ENCODE data around the gene HLX.

HLX gene

GRCh38 chr1:220895412-220895946 is 16.2 kb downstream of the HLX start:
- no peak for DNase-seq (ENCODE audit: low read depth, low spot score)

DNA sequence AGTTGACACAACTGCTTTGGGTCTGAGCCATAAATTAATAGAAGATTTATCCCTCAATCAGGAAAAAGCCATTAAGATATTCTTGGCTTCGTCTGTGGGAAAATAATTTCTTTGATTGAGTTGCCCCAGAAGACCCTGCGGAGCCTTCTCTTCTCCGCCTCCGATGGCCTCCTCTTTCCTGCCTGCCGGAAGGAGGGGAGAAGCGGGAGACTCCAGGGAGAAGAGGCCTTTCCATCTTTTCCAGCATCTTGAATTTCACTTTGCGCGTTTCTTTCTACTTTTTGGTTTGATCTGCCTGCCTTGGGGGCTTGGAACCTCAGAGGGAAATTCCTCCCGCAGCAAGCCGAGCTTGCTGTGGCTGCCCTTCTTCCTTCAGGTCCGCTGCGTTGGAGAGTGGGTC is 16.8 kb downstream of the HLX start:
- no peak for DNase-seq (ENCODE audit: low read depth, low spot score)

GRCh38 chr1:220900842-220901241 is 21.6 kb downstream of the HLX start:
- no peak for DNase-seq (ENCODE audit: low read depth, low spot score)

- no peak for DNase-seq (ENCODE audit: low read depth, low spot score)
These were observed 22.6 kb downstream of the HLX start for GRCh38 chr1:220901881-220902280.

- DNase-seq (ENCODE audit: low read depth, low spot score): no peak
These were observed 23.7 kb downstream of the HLX start for GRCh38 chr1:220902916-220903315.

GRCh38 chr1:220904876-220905275 is 25.6 kb downstream of the HLX start:
- no peak for DNase-seq (ENCODE audit: low read depth, low spot score)

GRCh38 chr1:220905650-220906560 is 26.7 kb downstream of the HLX start:
- no peak for DNase-seq (ENCODE audit: low read depth, low spot score)

- DNase-seq (ENCODE audit: low read depth, low spot score): no peak
These were observed 27.5 kb downstream of the HLX start for GRCh38 chr1:220906561-220907334.

- DNase-seq (ENCODE audit: low read depth, low spot score): peak; percentile 46
These were observed 29.5 kb downstream of the HLX start for GRCh38 chr1:220908757-220909156.

GRCh38 chr1:220910021-220910420 is 30.8 kb downstream of the HLX start:
- no peak for DNase-seq (ENCODE audit: low read depth, low spot score)

GRCh38 chr1:220914283-220915116 is 35.3 kb downstream of the HLX start:
- DNase-seq (ENCODE audit: low read depth, low spot score): no peak

DNA sequence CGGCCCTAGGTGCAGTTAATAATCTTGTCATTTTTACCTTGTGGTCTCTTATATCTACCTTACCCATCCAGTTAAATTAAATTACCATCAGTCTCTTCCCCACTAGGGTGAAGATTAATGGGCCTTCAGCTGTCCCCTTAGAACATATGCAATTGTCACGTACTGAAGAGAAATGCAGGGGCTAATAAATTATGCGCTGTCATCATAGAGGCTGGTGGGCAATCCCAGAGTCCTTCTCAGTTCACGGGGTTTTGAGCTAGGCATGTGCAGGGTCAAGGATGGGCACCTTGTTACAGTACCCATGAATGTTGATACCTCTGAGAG is 35.8 kb downstream of the HLX start:
- no peak for DNase-seq (ENCODE audit: low read depth, low spot score)

DNA sequence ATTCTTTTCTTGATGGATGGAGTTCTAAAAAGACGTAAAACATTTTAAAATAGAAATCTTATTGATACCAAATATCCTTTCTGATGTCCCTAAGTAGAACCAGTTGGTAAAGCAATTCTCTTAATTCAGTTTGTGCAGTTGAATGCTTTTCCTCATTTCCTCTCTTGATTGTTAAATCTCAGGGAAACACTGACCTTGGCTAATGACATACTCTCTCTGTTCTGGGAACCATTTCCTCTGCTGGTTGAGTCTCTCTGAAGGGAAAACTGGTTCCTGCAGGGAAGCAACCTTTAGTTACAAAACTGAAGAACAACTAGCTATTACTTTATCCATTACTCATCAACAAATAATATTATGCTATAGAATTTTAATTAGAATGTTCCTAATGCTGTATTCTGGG is 36.7 kb downstream of the HLX start:
- DNase-seq (ENCODE audit: low read depth, low spot score): no peak

GRCh38 chr1:220917101-220917500 is 37.9 kb downstream of the HLX start:
- DNase-seq (ENCODE audit: low read depth, low spot score): no peak

DNA sequence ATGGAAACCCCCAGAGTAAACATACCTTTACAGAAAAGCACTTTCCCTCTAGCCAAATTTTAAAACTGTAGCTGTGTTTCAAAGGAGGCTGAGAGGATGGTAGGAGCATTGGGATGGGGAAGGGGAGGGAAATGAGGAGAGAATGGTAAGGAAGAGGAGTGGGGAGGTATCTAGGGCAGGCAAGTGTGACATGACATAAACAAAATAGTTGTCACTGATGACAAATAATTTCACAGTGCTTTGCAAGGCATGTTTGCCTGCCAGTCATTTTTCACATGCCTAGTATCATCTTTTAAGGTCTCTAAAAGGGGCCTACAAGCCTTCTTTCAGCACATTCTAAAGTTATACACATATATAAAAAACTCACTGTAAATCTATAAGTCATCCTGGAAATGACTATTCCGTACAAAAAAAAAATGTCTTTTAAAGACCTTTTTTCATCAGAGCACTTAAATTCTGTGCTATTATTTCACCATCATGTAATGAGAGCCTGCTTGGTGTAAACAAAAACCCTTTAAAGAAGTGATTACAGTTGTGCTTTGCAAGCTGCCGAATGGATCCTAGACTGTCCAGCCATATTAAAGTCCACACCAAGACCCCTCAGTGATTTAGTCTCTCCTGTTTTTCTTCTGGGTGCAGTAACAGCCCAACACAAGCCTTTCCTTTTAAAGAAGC is 38.4 kb downstream of the HLX start:
- DNase-seq (ENCODE audit: low read depth, low spot score): no peak

DNA sequence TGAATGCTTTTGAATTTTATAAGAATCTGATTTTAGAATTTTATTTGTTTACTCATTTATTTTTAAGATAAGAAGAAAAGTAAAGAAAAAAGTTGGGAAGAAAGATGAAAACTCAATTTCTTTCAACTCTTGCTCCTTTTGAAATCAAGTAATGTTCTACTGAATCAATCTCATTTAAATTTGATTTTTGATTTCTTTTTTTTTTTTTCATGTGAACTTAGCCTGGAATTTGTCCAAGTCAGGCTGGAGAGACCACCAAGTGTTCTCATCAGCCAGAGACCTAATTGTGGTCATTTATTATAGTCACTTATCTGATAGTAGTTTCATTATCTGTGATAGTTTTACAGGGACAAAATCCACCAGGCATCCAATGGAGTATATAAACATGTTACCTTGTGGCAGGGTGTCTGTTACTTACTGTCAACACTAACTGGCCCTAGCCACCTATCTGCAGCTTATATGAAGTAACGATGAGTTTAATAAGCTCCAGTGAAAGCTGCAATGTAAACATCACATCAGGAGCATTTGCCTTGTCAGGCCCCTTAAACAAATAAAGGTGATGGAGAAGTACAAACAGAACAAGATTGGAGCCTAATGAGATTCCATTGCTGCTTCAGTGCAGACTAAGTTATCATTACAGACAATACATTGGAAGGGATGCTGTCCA is 39.2 kb downstream of the HLX start:
- no peak for DNase-seq (ENCODE audit: low read depth, low spot score)

DNA sequence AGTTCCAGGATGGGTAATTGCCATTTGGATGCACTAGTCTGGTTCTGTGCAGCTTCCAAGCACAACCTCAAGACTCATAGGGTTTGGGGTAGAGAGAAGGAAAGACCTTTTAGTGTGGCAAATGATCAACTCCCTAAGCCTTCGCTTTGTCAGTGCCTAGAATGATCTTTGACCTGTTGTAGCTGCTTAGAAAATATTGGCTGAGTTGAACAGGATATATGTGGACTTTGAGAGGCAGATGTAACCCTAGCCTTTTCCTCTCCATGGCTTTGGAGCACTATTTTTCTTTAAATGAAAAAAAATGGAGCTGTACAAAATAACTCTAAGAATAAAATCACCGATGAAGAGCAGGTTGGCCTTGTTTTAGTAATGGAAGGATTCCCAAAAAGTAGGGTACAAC is 41.7 kb downstream of the HLX start:
- DNase-seq (ENCODE audit: low read depth, low spot score): no peak

DNA sequence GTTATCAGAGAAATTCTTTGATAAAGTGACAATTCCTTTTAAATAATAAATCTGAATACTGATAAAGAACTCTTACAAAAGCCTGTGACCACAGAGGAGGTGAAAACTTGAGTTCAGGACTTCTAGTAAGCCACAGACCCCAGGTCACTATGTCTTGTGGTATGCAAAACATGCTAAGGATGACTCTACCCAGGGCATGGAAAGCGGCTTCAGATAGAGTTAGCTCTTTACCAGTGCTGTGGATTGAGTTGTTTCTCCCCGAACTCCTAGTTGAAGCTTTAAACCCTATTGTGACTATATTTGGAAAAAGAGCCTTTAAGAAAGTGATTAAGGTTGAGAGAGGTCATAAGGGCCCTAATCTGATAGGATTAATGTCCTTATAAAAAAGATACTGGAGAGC is 42.3 kb downstream of the HLX start:
- no peak for DNase-seq (ENCODE audit: low read depth, low spot score)

- no peak for DNase-seq (ENCODE audit: low read depth, low spot score)
These were observed 42.9 kb downstream of the HLX start for GRCh38 chr1:220921971-220922635.

DNA sequence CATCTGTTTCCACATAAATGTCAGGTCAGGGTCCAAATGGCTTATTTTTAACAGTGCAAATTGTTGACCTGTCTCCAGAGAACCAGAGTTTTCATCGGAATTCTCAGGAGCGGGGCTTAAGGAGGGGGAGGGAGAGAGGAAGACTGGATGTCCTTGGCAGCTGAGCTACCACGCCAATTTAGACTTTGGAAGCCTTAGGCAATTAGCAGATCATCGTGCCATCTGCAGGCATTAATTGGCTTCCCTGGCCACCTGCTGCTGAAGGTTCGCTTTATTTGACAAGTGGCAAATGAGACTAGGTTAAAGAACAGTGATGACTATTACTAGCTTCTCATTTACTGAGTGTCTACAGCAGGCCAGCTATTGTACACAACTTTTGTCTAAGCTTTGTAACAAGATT is 43.7 kb downstream of the HLX start:
- DNase-seq (ENCODE audit: low read depth, low spot score): no peak
